DMS79 treated with DMSO at 0.1 percent for 48 hours (cell line): ENCODE measurements around the gene CYLD.

Source experiments
- DNase-seq: peaks from one replicate; lab custom pipeline; 2025; lab: John Stamatoyannopoulos, UW

Gene CYLD

DNA sequence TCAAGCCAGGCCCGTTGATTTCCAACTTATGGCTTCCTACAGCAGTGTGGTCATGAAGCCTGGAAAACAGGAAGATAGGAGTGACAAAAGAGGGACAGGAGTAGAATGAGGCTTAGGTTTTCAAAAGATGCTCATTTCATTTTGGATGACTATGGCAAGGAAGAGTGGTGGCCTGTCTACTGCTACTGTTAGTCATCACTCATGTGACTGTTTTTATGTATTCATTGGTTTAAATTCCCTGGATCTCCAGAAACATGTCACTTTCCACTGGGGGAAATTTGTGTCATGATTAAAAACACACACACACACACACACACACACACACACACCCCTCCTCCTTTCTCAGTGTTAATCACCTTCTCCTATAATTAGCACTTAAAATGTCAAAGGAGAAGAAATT lies 1.1 kb upstream of the CYLD start:
- no peak for DNase-seq

DNA sequence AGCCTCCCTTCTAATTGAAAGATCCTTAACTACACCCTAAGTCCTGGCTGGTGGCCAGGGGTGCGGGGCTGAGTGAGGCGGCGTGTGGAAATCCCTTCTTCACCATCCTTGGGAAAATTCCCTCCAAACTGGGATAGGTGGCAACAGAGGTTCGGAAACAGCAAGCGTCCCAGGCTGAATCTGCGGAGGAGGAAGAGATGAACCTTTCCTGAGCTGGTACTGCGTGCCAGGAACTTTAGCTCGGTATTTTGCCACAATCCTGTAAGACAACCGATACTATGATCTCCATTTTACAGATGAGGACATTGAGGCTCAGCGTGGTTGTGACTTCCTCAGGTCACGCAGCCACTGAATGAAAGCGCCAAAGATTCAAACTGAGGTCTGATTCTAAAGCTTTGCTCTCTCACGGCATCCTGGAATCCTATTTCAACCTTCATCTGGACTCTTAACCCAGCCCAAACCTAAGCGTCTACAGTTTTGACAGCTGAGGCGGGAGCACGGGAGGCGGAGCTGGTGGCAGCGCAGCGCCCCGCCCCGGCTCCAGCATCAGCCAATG lies 583 bp upstream of the CYLD start:
- no peak for DNase-seq

DNA sequence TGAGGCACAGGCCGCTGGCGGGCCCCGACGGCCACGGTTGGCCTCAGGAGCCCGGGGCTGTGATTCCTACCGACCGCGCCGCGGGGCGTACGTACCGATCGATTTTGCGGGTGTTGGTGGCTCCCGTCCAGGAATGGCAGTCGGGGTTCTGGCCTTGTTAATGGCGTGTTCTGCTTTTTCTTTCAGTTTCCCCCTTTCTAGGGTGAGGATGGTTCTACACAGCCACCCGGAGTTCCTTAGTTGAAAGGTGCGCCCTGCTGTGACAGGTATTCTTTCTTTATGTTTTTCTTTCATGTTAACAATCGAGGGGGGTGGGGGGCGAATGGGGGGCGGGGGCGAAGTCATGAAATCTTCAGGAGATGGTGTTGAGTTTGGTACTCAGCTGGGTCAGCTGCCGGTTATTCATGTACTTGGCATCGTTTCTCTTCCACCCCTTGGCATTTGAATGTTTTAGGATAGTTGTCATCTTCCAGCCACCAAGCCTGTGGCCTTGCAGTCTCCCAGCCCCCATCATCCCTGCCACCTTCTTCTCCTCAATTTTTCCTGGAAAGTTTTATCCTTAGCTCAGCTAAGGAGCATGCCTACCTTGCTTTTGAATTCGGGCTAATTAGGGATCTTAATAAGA lies 802 bp downstream of the CYLD start:
- DNase-seq: no peak

DNA sequence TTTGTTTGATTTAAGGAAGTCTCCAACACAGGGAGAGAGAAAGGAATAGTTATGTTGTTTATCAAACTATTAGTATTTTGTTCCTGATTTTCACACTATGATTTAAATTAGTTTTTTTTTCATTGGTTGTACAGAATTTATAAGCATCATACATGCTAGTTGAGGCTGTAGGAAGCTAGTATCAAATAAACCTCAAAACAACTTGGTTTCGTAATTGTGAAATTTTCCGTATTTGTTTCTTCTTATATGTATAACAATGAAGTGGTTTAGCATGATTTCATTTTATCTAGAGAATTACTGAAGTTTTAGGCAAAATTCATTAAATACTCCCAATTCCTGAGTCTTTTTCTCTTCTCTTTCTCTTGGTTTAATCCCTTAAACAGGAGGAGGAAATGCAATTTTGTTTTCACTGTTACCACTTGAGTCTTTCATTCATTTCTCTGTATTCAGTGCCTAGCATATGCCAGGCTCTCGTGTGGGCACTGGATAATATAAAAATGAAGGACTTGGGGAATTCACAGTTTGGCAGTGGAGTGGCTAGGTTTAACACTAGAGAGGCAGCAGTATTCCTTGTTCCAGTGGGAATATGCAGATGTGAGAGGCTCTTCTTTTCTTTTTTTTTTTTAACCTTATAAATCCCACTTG lies 1.8 kb downstream of the CYLD start:
- DNase-seq: no peak

DNA sequence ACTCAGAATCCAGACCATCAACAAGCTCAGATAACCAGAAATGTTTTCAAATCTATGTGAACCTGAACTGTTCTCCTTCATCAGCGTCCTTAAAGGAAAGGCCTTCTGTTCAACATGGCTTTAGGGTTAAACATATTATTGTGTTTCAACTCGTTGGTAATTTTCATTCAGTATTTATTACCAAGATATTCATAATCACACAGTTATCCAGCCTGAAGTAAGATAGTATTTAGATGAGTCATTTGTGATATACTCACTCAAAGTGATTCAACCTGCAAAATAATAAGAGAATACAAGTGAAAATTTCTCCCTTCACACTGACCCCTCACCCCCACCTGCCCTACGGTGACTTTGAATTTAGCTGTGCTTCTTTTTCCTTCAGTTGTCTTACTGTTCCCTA lies 3.0 kb downstream of the CYLD start:
- DNase-seq: no peak

DNA sequence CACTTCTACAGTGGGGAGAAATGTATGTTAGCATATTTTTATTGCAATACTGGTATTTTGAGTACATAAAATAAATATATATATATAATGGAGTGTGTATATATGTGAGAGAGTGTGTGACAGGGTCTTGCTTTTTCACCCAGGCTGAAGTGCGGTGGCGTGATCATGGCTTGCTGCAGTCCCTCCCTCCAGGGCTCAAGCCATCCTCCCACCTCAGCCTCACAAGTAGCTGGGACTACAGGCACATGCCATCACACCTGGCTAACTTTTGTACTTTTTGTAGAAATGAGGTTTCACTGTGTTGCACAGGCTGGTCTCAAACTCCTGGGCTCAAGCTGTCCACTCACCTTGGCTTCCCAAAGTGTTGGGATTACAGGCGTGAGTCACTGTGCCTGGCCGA lies 4.1 kb downstream of the CYLD start:
- no peak for DNase-seq

DNA sequence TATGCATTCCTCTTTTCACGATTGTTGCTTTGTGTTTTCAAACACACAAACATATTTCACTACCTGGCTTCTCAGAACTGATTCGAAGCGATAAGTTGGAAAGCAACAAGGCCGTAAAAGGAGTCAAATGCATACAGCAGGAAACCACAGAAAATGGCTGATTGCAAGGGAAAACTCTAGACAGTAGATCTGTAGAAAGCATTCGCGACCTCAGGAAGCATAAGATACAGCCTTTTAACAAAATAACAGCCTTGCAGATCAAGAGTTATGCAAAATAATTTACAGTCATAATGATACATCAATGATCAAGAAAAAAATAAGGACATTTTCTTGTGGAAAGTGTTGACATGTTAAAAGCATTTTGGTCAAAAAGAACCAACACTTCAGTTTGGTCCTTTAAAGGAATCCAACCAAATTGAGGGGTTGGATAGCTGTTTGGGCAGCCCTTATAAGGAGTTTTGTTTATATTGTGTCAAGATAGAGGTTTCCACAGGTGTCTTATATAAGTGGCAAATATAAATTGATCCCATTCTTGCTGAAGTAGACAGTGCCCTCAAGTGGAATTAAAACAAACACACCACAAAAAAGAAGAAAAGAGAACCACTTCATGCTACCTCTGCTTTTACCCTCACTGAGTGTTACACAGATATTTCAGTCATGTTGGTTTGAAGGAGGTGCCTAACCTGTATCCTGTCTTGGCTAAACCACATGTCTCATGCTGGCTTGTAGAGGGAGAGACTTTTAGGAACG lies 5.5 kb downstream of the CYLD start:
- DNase-seq: peak; percentile 14

DNA sequence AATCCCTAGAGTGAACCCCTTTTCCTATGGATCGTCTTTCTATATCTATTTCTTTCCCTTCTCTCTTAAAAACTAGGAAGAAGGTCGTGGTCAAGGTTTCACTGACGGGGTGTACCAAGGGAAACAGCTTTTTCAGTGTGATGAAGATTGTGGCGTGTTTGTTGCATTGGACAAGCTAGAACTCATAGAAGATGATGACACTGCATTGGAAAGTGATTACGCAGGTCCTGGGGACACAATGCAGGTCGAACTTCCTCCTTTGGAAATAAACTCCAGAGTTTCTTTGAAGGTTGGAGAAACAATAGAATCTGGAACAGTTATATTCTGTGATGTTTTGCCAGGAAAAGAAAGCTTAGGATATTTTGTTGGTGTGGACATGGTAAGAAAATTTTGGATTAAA lies 9.6 kb downstream of the CYLD start:
- no peak for DNase-seq

DNA sequence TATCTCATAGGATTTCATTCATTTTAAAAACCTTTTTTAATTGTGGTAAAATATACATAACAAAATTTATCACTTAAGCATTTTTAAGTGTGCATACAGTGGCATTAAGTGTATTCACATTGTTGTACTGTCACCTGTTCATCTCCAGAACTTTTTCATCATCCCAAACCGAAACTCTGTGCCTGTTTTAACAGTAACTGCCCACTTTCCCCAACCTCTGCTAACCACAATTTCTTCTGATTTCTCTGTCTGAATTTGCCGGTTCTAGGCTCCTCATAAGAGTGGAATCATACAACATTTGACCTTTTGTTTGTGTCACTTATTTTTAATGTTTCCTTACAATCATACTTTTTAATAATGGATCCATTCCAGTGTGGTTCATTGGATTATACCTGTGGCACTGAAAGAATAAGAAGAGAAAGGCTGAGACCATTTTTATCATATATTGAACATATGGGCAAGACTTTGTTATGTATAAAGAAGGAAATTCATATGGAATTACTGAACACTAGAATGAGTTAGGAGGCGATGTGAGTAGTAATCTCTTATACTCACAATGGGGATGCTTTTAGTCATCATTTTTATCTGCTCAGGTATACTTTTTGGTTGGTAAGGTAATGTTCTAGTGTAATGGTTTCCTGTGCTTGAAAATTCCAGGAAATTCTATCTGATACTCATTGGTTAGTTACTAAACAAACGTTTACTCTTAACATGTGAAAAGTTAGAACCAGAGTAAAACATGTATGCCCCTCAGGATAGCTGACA lies 10.8 kb downstream of the CYLD start:
- DNase-seq: no peak

DNA sequence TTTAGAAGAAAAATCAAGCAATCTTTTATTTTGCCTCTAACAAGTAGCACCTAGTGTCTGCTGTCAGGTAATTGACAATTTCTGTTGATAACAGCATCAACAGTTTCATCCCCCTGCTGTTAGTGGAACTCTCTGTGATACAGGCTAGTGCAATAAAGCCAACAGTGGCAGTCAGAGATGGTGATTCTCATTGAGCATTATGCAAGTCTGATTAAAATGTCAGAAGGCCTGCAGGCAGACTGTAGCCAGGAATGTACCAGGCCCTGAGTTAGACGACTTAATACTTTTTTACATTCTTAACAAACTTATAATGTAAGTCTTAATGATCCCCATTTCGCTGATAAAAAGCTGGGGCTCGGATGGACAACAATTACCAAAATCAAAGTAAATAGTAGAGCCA lies 14.6 kb downstream of the CYLD start:
- DNase-seq: no peak

DNA sequence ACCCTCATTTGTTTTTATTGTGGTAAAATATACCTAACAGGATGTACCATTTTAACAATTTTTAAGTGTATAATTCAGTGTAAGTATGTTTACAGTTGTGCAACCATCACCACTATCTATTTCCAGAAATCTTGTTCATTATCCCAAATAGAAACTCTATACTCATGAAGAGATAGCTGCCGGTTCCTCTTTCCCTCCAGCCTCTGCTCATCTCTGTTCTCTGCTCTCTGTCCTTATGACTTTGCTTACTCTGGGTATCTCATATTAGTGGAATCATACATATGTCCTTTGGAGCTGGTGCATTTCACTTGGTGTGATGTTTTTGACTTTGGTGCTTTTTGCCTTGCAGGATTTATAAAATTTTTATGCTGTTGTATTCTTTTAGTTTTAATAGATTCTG lies 19.4 kb downstream of the CYLD start:
- DNase-seq: no peak

DNA sequence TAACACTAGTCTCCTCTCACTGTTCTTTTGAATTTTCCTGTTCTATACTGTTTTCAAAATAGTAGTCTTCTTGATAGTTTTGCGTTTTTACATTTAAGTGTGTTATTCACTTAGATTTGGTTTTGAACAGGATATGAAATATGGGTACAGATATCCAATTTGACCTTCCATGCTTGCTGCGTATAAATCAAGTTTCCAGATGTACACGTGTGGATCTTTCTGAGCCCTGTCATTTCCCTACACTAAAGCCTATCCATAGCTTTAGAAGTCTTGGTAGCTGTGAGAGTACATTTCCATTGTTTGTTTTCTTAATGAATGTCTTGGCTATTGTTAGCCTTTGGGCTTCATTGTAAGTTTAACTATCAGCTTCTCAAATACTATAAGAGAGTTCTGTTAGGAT lies 20.4 kb downstream of the CYLD start:
- DNase-seq: no peak

DNA sequence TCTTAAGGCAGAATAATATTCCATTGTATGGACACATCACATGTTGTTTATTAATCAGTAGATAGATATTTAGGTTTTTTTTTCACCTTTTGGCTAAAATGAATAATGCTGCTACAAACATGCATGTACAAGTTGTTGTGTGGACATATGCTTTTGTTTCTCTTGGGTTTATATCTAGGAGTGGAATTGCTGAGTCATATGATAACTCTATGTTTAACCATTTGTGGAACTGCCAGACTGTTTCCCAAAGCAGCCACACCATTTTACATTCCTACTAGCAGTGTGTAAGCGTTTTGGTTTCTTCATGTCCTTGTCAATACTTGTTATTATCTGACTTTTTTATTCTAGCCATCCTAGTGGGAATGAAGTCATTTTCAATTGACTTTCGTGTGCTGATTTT lies 21.3 kb downstream of the CYLD start:
- DNase-seq: no peak

DNA sequence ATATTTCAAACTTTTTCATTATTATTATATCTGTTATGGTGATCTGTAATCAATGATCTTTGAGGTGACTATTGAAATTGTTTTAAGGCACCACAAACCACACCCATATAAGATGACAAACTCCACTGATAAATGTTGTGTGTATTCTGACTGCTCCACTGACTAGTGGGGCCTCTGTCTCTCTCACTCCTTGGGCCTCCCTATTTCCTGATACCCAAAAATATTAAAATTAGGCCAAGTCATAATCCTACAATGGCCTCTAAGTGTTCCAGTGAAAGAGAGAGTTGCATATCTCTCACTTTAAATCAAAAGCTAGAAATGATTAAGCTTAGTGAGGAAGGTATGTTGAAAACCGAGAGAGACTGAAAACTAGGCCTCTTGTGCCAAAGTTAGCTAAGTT lies 23.4 kb downstream of the CYLD start:
- no peak for DNase-seq

DNA sequence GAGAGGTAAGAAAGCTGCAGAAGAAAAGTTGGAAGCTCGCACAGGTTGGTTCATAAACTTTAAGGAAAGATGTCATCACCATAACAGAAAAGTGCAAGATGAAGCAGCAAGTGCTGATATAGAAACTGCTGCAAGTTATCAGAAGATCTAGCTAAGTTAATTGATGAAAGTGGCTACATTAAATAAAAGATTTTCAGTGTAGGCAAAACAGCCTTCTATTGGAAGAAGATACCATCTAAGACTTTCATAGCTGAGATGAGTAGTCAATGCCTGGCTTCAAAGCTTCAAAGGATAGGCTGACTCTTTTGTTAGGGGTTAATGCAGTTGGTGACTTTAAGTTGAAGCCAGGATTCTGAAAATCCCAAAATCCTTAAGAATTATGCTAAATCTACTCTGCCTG lies 24.0 kb downstream of the CYLD start:
- no peak for DNase-seq

DNA sequence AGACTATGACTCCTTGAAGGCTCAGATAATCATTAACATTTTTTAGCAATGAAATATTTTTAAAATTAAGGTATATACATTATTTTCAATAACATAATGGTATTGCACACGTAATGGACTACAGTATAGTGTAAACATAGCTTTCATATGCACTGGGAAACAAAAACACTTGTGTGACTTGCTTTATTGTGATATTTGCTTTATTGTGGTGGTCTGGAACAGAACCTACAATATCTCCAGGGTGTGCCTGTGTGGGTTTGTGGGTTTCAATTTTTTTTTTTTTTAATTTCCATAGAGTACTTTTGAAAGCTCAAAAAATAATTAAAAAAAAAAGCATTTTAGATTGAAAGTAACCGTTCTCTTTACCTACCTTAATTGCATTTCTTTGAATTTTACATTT lies 25.3 kb downstream of the CYLD start:
- DNase-seq: no peak

DNA sequence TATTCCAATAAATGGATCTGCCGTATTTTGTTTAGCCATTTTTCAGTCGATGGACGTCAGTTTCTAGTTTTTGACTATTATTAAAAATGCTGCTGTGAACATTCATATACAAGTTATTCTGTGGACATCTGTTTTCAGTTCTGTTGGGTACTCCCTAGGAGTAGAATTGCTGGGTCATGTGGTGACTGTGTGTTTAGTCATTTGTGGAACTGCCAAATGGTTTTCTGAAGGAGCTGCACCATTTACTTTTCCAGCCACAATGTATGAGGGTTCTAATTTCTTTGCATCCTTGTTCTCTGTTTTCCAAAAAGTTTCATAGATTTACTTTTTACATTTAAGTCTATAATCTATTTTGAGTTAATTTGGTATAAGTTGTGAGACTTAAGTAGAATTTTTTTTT lies 29.5 kb downstream of the CYLD start:
- no peak for DNase-seq

DNA sequence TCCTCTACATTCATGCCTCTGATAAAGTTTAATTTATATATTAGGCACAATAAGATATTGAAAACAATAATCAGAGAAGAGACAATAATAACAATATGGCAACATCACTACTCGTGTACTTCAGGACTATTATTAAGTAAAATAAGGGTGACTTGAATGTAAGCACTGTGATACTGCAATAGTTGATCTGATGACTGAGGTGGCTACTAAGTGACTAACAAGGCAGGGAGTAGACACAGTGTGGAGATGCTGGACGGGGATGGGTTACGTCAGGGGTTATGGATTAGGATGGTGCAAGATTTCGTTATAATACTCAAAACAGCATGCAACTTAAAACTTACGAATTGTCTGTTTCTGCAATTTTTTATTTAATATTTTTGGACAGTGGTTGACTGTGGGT lies 32.5 kb downstream of the CYLD start:
- no peak for DNase-seq

DNA sequence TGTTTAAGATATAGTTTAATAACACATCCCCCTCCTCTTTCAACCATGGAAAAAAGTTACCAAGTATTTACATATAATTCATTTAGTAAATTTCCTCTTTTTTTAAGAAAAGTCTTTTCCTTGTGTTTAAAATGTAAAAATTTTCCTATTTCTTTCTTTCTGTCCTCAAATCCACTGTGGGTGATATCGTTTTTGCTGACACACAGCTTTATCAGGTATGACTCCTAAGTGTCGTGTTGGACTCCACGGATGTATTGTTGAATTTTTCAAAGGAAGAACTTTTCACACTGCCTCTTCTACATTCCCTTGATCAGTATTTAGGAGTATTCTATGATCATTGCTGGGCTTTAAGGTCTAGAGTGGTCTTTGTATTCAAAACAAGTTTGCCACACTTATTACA lies 33.1 kb downstream of the CYLD start:
- no peak for DNase-seq

DNA sequence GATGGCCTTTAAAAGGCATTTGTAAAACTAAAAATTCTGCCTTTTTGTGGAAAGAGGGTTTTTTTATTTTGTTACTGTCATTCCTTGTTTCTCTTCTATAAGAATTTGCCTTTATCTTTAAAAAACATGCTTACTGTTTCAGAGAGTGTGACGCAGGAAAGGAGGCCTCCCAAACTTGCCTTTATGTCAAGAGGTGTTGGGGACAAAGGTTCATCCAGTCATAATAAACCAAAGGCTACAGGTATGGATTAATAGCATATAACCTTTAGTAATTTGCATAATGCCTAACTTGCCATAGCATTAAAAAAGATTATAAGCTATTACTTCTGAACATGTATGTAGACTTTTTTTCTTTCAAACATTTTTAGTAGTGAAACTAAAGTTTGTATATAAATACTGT lies 34.2 kb downstream of the CYLD start:
- DNase-seq: no peak

DNA sequence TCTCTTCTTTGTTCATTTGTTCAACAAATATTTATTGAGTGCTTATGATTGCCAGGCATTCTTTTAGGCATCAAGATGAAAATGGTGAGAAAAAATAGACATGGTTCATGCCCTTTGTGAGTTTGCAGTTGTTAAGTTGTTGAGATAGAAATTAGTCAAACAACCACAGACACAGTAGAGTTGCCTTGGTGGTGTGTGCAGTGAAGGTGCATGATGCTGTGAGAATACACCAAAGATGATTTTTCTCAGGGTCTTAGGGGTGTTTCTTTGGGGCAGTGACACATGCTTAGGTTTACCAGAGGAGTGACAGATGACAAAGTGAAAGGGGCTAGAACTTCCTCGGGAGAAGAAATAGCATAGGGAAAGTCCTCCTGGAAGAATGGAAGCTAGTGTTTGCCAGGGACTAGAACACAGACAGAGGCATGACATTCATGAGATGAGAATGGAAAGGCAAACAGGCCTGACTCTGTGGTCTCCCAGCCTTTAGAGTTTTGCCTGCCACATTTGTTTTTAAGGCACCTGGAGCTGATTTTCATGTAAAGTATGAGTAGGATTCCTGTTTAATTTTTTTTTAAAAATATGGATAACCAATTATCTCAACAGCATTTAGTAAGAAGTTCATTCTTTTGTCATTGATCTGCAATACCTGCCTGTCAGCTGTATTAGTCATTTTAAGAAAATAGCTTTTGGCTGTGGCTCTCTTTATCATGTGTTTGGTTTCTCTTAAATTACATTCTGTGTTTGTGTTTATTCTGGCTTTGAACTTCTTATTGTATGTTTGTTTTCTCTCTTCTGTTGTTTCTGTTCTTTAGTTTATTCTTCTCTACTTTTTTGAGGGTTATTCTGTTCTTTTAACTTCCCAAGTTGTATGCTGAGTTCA lies 36.6 kb downstream of the CYLD start:
- DNase-seq: no peak

DNA sequence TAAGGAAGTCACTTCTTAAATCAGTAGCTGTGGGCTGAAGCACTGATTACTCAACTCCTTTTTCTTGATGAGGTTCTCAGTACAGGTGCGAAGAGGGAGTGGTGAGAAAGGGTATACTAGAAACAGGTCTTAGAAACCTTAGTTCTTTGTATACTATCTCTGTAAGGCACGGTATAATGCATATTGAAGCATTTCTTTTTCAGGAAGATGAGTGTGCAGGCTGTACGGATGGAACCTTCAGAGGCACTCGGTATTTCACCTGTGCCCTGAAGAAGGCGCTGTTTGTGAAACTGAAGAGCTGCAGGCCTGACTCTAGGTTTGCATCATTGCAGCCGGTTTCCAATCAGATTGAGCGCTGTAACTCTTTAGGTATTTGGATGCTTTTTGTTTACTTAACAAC lies 39.2 kb downstream of the CYLD start:
- DNase-seq: no peak
